Measurements from ENCODE around the gene NKAIN2. TPM values are rescaled to one million over a fixed set of nuclear protein-coding genes. Genes with fewer than 3 reads are reported as not detected.
"Not testable (repeated sequence)": the region's sequence is repeated elsewhere in the genome, so short reads cannot be mapped to it uniquely, and the experiment has no call there.

Gene NKAIN2
- total RNA-seq, 2 donors from 2014 or later, result not detected

- no peak overlapping the region for H3K27ac Mint-ChIP-seq
- no peaks in the 10 kb centered on the region for H3K4me1 Mint-ChIP-seq (ENCODE audit: low read depth in 2 of 2)
- peaks cover 3% of the 10 kb centered on the region for H3K9me3 Mint-ChIP-seq
- no peak for ATAC-seq
- no peaks in the 10 kb centered on the region for H3K36me3 Mint-ChIP-seq
- DNase-seq (ENCODE audit: low spot score), result no peak
- no peaks in the 10 kb centered on the region for H3K27me3 Mint-ChIP-seq
- H3K4me3 Mint-ChIP-seq, result no peak overlapping the region
Measured at GRCh38 chr6:123879749-123880148, 76.1 kb downstream of the NKAIN2 start.

- no peaks in the 10 kb centered on the region for H3K9me3 Mint-ChIP-seq
- H3K27me3 Mint-ChIP-seq, result no peaks in the 10 kb centered on the region
- no peaks in the 10 kb centered on the region for H3K4me1 Mint-ChIP-seq (ENCODE audit: low read depth in 2 of 2)
- DNase-seq (ENCODE audit: low spot score), result no peak
- no peak for ATAC-seq
- no peaks in the 10 kb centered on the region for H3K36me3 Mint-ChIP-seq
- no peak overlapping the region for H3K27ac Mint-ChIP-seq
- H3K4me3 Mint-ChIP-seq, result no peak overlapping the region
Measured at GRCh38 chr6:123888771-123889513, 85.3 kb downstream of the NKAIN2 start.

GRCh38 chr6:123895346-123895745 is 91.7 kb downstream of the NKAIN2 start:
- ATAC-seq, result no peak
- H3K4me3 Mint-ChIP-seq, result no peak overlapping the region
- no peak overlapping the region for H3K27ac Mint-ChIP-seq
- no peaks in the 10 kb centered on the region for H3K4me1 Mint-ChIP-seq (ENCODE audit: low read depth in 2 of 2)
- DNase-seq (ENCODE audit: low spot score), result no peak
- no peaks in the 10 kb centered on the region for H3K36me3 Mint-ChIP-seq
- no peaks in the 10 kb centered on the region for H3K27me3 Mint-ChIP-seq
- peaks cover 9% of the 10 kb centered on the region for H3K9me3 Mint-ChIP-seq

GRCh38 chr6:123895806-123896205 is 92.1 kb downstream of the NKAIN2 start:
- Mint-ChIP-seq H3K4me1 (ENCODE audit: low read depth in 2 of 2) (no peaks in the 10 kb centered on the region), H3K36me3 (no peaks in the 10 kb centered on the region), H3K9me3 (peaks cover 9% of the 10 kb centered on the region), H3K4me3 (no peak overlapping the region), H3K27me3 (no peaks in the 10 kb centered on the region), H3K27ac (no peak overlapping the region)
- DNase-seq (ENCODE audit: low spot score) (no peak), ATAC-seq (no peak)

GRCh38 chr6:123896869-123897268 is 93.2 kb downstream of the NKAIN2 start:
- Mint-ChIP-seq H3K27me3 (no peaks in the 10 kb centered on the region), H3K9me3 (peaks cover 9% of the 10 kb centered on the region), H3K4me1 (ENCODE audit: low read depth in 2 of 2) (no peaks in the 10 kb centered on the region), H3K36me3 (no peaks in the 10 kb centered on the region), H3K4me3 (no peak overlapping the region), H3K27ac (no peak overlapping the region)
- ATAC-seq (no peak), DNase-seq (ENCODE audit: low spot score) (no peak)

- H3K27ac Mint-ChIP-seq, result no peak overlapping the region
Measured at GRCh38 chr6:123897965-123898364, 94.3 kb downstream of the NKAIN2 start.

DNA sequence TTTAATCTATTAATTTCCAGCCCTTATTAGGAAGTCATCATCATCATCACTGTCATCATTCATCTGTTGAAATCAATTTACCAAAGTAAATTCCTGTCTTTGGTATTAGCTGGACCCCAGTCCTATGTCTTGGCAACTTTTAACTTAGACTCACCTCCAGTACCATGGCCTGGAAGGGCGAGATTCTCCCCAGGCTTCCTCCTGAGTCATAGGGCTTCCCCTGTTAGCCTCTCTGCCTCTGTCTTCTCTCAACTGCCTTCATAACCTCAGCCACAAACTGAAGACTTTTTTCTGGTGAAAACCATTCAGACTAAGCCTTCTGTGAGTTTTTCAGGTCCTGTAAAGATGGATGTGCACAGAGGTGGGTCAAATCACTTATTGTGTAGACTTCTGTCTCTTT is 95.0 kb downstream of the NKAIN2 start:
- Mint-ChIP-seq H3K27ac (no peak overlapping the region), H3K4me3 (no peak overlapping the region), H3K4me1 (ENCODE audit: low read depth in 2 of 2) (no peaks in the 10 kb centered on the region), H3K9me3 (peaks cover 9% of the 10 kb centered on the region), H3K36me3 (no peaks in the 10 kb centered on the region), H3K27me3 (no peaks in the 10 kb centered on the region)
- ATAC-seq (no peak), DNase-seq (ENCODE audit: low spot score) (no peak)

More at GRCh38 chr6:123897965-123898364, 94.3 kb downstream of the NKAIN2 start:
- H3K4me3 Mint-ChIP-seq, result no peak overlapping the region
- H3K9me3 Mint-ChIP-seq, result peaks cover 9% of the 10 kb centered on the region
- no peaks in the 10 kb centered on the region for H3K27me3 Mint-ChIP-seq
- H3K4me1 Mint-ChIP-seq (ENCODE audit: low read depth in 2 of 2), result no peaks in the 10 kb centered on the region
- H3K36me3 Mint-ChIP-seq, result no peaks in the 10 kb centered on the region
- DNase-seq (ENCODE audit: low spot score) (no peak), ATAC-seq (no peak)

GRCh38 chr6:123899745-123900144 is 96.1 kb downstream of the NKAIN2 start:
- ATAC-seq (no peak), DNase-seq (ENCODE audit: low spot score) (no peak)
- no peak overlapping the region for H3K4me3 Mint-ChIP-seq
- H3K27me3 Mint-ChIP-seq, result no peaks in the 10 kb centered on the region
- H3K27ac Mint-ChIP-seq, result no peak overlapping the region
- no peaks in the 10 kb centered on the region for H3K4me1 Mint-ChIP-seq (ENCODE audit: low read depth in 2 of 2)
- no peaks in the 10 kb centered on the region for H3K36me3 Mint-ChIP-seq
- H3K9me3 Mint-ChIP-seq, result peaks cover 9% of the 10 kb centered on the region

DNA sequence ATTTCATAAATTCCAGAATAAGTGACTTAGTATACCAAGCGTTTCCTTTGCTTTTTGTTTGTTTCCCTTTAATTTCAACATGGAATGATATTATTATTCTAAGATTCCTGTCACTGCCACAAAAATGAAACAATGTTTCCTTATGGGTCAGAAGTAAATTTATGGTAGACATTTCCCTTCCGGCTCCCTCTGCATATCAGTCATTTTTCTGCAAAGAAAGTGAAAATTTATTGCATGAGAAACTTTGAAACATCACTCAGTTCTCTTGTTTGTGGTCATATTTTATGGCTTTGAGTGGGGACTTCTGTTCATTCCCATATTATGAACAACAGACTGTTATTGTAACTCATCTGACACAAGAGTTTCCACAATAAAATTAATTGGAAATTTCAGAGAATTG is 97.8 kb downstream of the NKAIN2 start:
- H3K27me3 Mint-ChIP-seq, result no peaks in the 10 kb centered on the region
- no peak overlapping the region for H3K27ac Mint-ChIP-seq
- peaks cover 9% of the 10 kb centered on the region for H3K9me3 Mint-ChIP-seq
- H3K4me1 Mint-ChIP-seq (ENCODE audit: low read depth in 2 of 2), result no peaks in the 10 kb centered on the region
- no peak for ATAC-seq
- H3K36me3 Mint-ChIP-seq, result no peaks in the 10 kb centered on the region
- H3K4me3 Mint-ChIP-seq, result no peak overlapping the region
- no peak for DNase-seq (ENCODE audit: low spot score)

DNA sequence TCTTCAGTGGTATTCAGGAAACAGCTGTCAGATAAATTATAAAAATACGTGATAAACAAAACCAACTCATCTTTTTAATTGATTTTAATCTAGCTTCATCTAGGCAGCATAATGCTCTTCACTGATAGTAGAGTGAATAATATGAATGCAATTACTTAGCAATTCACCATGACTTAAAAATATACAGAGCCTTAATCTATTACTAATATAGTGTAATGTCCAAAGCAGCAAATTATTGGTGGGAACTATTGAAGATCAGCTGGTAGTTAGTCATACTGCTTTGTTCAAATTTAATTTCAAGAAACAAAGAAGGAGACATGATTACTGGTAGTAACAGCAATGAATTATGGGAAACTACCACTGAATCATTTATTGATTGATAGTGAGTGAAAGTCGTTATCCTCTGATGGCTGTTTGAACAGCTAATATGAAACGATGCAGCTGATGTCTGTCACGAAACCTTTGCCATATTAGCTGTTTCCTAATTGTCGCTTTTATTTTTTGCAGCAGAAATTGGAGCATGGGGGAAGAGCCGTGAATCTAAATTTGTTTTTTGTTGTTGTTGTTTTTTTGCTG is 99.2 kb downstream of the NKAIN2 start:
- Mint-ChIP-seq H3K9me3 (peaks cover 6% of the 10 kb centered on the region), H3K27me3 (no peaks in the 10 kb centered on the region), H3K36me3 (no peaks in the 10 kb centered on the region), H3K4me3 (no peak overlapping the region), H3K27ac (no peak overlapping the region), H3K4me1 (ENCODE audit: low read depth in 2 of 2) (no peaks in the 10 kb centered on the region)
- no peak for DNase-seq (ENCODE audit: low spot score)
- no peak for ATAC-seq

GRCh38 chr6:123904228-123904627 is 100.6 kb downstream of the NKAIN2 start:
- no peaks in the 10 kb centered on the region for H3K27me3 Mint-ChIP-seq
- no peaks in the 10 kb centered on the region for H3K36me3 Mint-ChIP-seq
- H3K9me3 Mint-ChIP-seq, result peaks cover 8% of the 10 kb centered on the region
- no peak overlapping the region for H3K27ac Mint-ChIP-seq
- ATAC-seq, result peak in 1 of 2 donors; percentile 38
- H3K4me3 Mint-ChIP-seq, result no peak overlapping the region
- H3K4me1 Mint-ChIP-seq (ENCODE audit: low read depth in 2 of 2), result no peaks in the 10 kb centered on the region
- DNase-seq (ENCODE audit: low spot score), result no peak

GRCh38 chr6:123908797-123909196 is 105.1 kb downstream of the NKAIN2 start:
- no peaks in the 10 kb centered on the region for H3K27me3 Mint-ChIP-seq
- no peaks in the 10 kb centered on the region for H3K4me1 Mint-ChIP-seq (ENCODE audit: low read depth in 2 of 2)
- H3K36me3 Mint-ChIP-seq, result no peaks in the 10 kb centered on the region
- no peak for DNase-seq (ENCODE audit: low spot score)
- no peak overlapping the region for H3K4me3 Mint-ChIP-seq
- peaks cover 6% of the 10 kb centered on the region for H3K9me3 Mint-ChIP-seq
- no peak overlapping the region for H3K27ac Mint-ChIP-seq
- ATAC-seq, result no peak

DNA sequence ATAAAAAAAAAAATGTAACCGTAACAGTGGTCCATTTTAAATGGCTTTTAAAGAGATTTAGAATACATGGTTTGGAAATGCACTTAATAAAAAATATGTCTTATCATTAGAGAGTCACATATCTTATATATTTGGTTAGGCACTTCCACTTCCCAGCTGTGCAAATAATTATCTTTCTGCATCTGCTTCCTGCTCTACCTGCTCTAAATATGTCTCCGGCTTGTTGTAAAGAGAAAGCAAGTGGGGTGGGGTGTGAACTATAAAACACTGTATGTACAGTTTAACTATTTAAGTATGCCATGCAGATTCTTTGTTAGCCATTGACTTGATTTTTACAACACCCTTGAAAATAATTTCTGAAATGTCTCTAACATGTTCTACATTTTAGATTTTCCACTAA is 106.3 kb downstream of the NKAIN2 start:
- Mint-ChIP-seq H3K4me3 (no peak overlapping the region), H3K9me3 (peaks cover 6% of the 10 kb centered on the region), H3K4me1 (ENCODE audit: low read depth in 2 of 2) (no peaks in the 10 kb centered on the region), H3K36me3 (no peaks in the 10 kb centered on the region), H3K27me3 (no peaks in the 10 kb centered on the region), H3K27ac (no peak overlapping the region)
- ATAC-seq (no peak), DNase-seq (ENCODE audit: low spot score) (no peak)

DNA sequence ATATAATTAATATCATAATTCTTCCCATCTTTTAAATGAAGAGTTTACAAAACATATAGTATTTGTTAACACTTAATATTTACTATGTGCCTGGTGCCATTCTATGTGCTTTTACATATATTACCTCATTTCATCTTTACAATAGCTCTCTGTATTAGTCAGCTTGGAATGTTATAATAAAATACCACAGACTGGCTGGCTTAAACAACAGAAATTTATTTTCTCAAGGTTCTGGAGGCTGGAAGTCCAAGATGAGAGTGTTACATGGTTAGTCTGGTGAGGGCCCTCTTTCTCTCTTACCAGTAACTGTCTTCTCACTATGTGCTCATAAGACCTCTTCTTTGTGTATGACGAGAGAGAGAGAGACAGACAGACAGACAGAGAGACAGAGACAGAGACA is 110.2 kb downstream of the NKAIN2 start:
- Mint-ChIP-seq H3K27ac (no peak overlapping the region), H3K27me3 (no peaks in the 10 kb centered on the region), H3K4me1 (ENCODE audit: low read depth in 2 of 2) (no peaks in the 10 kb centered on the region), H3K36me3 (no peaks in the 10 kb centered on the region), H3K4me3 (no peak overlapping the region), H3K9me3 (peaks cover 10% of the 10 kb centered on the region)
- DNase-seq (ENCODE audit: low spot score) (no peak), ATAC-seq (no peak)

- H3K4me3 Mint-ChIP-seq; DNase-seq (ENCODE audit: low spot score); ATAC-seq; H3K4me1 Mint-ChIP-seq (ENCODE audit: low read depth in 2 of 2); H3K27ac Mint-ChIP-seq; H3K27me3 Mint-ChIP-seq; H3K36me3 Mint-ChIP-seq: not testable (repeated sequence)
- H3K9me3 Mint-ChIP-seq, result peaks cover 18% of the 10 kb centered on the region
Measured at GRCh38 chr6:123923379-123923778, 119.7 kb downstream of the NKAIN2 start.
